Measurements from ENCODE around the gene BDKRB2. TPM values are rescaled to one million over a fixed set of nuclear protein-coding genes. Genes with fewer than 3 reads are reported as not detected.

BDKRB2 gene
- total RNA-seq, 1 experiment from 2014 or later = 0.28 TPM

- H3K79me2 ChIP-seq (ENCODE audit: low read depth) = no peaks in the 10 kb centered on the region
- H3K9me3 ChIP-seq (ENCODE audit: insufficient read depth, low read depth) = no peaks in the 10 kb centered on the region
- intact Hi-C loops (cut with micrococcal nuclease; ENCODE audit: unreplicated experiment) = no loop called here
- no peak overlapping the region for H3K27ac ChIP-seq
- DNase-seq = no peak
- H3K4me2 ChIP-seq = no peak overlapping the region
- no peaks in the 10 kb centered on the region for H3K36me3 ChIP-seq (ENCODE audit: low read depth)
- TF ChIP-seq, protein P1, sequence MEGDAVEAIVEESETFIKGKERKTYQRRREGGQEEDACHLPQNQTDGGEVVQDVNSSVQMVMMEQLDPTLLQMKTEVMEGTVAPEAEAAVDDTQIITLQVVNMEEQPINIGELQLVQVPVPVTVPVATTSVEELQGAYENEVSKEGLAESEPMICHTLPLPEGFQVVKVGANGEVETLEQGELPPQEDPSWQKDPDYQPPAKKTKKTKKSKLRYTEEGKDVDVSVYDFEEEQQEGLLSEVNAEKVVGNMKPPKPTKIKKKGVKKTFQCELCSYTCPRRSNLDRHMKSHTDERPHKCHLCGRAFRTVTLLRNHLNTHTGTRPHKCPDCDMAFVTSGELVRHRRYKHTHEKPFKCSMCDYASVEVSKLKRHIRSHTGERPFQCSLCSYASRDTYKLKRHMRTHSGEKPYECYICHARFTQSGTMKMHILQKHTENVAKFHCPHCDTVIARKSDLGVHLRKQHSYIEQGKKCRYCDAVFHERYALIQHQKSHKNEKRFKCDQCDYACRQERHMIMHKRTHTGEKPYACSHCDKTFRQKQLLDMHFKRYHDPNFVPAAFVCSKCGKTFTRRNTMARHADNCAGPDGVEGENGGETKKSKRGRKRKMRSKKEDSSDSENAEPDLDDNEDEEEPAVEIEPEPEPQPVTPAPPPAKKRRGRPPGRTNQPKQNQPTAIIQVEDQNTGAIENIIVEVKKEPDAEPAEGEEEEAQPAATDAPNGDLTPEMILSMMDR (conservative IDR thresholded peaks at IDR 0.05) = no peak
- TF ChIP-seq EZH2 (IDR thresholded peaks at IDR 0.05; ENCODE audit: low read depth) = no peak
- 0 out of 2 replicates have a peak, but pooled peaks cover 7% of the 10 kb centered on the region for H3F3A ChIP-seq (ENCODE audit: insufficient read depth, low read depth)
- H2AFZ ChIP-seq = no peak overlapping the region
- no peaks in the 10 kb centered on the region for H3K27me3 ChIP-seq (ENCODE audit: insufficient read depth, low read depth)
- H4K20me1 ChIP-seq (ENCODE audit: insufficient read depth) = no peaks in the 10 kb centered on the region
- CTCF ChIA-PET = no interaction called here
- H3K9me2 ChIP-seq (ENCODE audit: insufficient read depth) = no peaks in the 10 kb centered on the region
- POLR2A ChIA-PET (ENCODE audit: unreplicated experiment) = no interaction called here
- no peak overlapping the region for H3K4me3 ChIP-seq
- BruUV-seq (replicated peaks) = no TSS peak
- H3K4me1 ChIP-seq (replicated peaks; ENCODE audit: insufficient read depth) = peaks cover 18% of the 10 kb centered on the region
Measured at GRCh38 chr14:96161636-96162035, 43.0 kb upstream of the BDKRB2 start.

DNA sequence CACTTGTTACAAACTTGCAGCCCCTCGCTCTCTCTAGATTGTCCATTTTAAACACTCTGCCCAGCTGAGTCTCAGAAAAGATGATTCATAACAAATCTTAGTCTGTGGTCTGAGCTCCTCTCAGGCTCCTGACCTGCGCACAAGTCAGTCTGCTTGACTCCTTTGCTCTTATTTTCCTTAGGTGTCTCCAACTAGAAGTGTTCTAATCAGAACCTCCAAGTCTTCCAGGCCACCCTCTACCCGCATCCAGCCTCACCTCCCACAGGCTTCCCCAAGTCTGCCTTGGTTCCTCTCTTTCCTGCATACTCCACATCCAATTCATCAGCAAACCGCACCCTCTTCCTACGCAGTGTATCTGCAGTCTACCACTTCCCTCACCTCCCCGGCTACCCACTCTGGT is 42.4 kb upstream of the BDKRB2 start:
- no TSS peak for BruUV-seq (replicated peaks)
- H3K4me3 ChIP-seq = no peak overlapping the region
- H3K4me2 ChIP-seq = no peak overlapping the region
- TF ChIP-seq EZH2 (IDR thresholded peaks at IDR 0.05; ENCODE audit: low read depth) = no peak
- TF ChIP-seq, protein P1 (conservative IDR thresholded peaks at IDR 0.05) = no peak
- CTCF ChIA-PET = no interaction called here
- no peak for DNase-seq
- H4K20me1 ChIP-seq (ENCODE audit: insufficient read depth) = no peaks in the 10 kb centered on the region
- H3K27ac ChIP-seq = no peak overlapping the region
- intact Hi-C loops (cut with micrococcal nuclease; ENCODE audit: unreplicated experiment) = no loop called here
- no peak overlapping the region for H2AFZ ChIP-seq
- no peaks in the 10 kb centered on the region for H3K27me3 ChIP-seq (ENCODE audit: insufficient read depth, low read depth)
- H3K9me3 ChIP-seq (ENCODE audit: insufficient read depth, low read depth) = no peaks in the 10 kb centered on the region
- H3K36me3 ChIP-seq (ENCODE audit: low read depth) = no peaks in the 10 kb centered on the region
- H3K79me2 ChIP-seq (ENCODE audit: low read depth) = no peaks in the 10 kb centered on the region
- 0 out of 2 replicates have a peak, but pooled peaks cover 7% of the 10 kb centered on the region for H3F3A ChIP-seq (ENCODE audit: insufficient read depth, low read depth)
- H3K4me1 ChIP-seq (replicated peaks; ENCODE audit: insufficient read depth) = peaks cover 24% of the 10 kb centered on the region
- H3K9me2 ChIP-seq (ENCODE audit: insufficient read depth) = no peaks in the 10 kb centered on the region
- POLR2A ChIA-PET (ENCODE audit: unreplicated experiment) = no interaction called here

GRCh38 chr14:96162741-96163140 is 41.9 kb upstream of the BDKRB2 start:
- H3K36me3 ChIP-seq (ENCODE audit: low read depth) = no peaks in the 10 kb centered on the region
- H3K9me3 ChIP-seq (ENCODE audit: insufficient read depth, low read depth) = no peaks in the 10 kb centered on the region
- no peaks in the 10 kb centered on the region for H3K27me3 ChIP-seq (ENCODE audit: insufficient read depth, low read depth)
- H3K27ac ChIP-seq = no peak overlapping the region
- POLR2A ChIA-PET (ENCODE audit: unreplicated experiment) = no interaction called here
- CTCF ChIA-PET = no interaction called here
- no peak for DNase-seq
- peaks cover 29% of the 10 kb centered on the region for H3K4me1 ChIP-seq (replicated peaks; ENCODE audit: insufficient read depth)
- H4K20me1 ChIP-seq (ENCODE audit: insufficient read depth) = no peaks in the 10 kb centered on the region
- H3K4me2 ChIP-seq = no peak overlapping the region
- H2AFZ ChIP-seq = no peak overlapping the region
- intact Hi-C loops (cut with micrococcal nuclease; ENCODE audit: unreplicated experiment) = no loop called here
- 0 out of 2 replicates have a peak, but pooled peaks cover 7% of the 10 kb centered on the region for H3F3A ChIP-seq (ENCODE audit: insufficient read depth, low read depth)
- no peak for TF ChIP-seq EZH2 (IDR thresholded peaks at IDR 0.05; ENCODE audit: low read depth)
- TF ChIP-seq, protein P1 (conservative IDR thresholded peaks at IDR 0.05) = no peak
- BruUV-seq (replicated peaks) = no TSS peak
- H3K9me2 ChIP-seq (ENCODE audit: insufficient read depth) = no peaks in the 10 kb centered on the region
- H3K4me3 ChIP-seq = no peak overlapping the region
- no peaks in the 10 kb centered on the region for H3K79me2 ChIP-seq (ENCODE audit: low read depth)

Measured in PC-9 (cell line).